Measurements from ENCODE around the gene TFCP2L1.
A peak's percentile ranks its signal among the peaks of the same experiment; 100 is the strongest.

The TFCP2L1 gene

DNA sequence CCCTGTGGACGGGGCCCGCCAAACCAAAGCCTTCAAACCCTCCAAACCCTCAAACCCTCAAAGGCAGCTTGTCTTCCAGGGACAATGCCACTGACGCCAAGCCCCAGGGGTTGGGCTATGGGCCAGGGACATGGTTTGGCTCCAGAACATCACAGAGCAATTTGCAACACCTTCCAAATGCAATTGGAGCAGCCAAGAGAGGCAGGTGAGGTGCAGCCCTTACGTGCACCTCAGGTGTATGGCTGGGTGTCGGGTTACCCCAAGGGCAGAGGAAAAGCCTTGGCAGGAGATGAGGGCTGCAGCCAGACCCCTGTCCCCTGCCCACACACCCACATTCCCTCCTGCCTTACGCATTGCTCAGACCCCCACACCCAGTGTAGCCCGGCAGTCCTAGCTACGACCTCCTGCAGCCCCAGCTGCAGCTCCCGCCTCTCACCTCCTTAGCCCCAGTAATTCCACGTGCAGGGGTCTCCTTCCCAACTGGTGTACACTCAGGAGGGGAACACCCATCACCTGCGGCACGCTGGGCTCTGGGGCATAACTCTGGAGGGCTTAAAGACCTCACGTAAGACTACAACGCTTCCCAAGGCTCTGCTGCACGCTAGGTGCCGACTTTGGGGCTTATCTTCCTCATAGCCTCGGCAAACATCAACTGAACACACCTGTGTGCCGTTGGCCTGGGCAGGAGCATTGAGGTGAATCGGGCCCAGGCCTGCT lies 88.7 kb downstream of the TFCP2L1 start:
- TF ChIP-seq, protein P1, sequence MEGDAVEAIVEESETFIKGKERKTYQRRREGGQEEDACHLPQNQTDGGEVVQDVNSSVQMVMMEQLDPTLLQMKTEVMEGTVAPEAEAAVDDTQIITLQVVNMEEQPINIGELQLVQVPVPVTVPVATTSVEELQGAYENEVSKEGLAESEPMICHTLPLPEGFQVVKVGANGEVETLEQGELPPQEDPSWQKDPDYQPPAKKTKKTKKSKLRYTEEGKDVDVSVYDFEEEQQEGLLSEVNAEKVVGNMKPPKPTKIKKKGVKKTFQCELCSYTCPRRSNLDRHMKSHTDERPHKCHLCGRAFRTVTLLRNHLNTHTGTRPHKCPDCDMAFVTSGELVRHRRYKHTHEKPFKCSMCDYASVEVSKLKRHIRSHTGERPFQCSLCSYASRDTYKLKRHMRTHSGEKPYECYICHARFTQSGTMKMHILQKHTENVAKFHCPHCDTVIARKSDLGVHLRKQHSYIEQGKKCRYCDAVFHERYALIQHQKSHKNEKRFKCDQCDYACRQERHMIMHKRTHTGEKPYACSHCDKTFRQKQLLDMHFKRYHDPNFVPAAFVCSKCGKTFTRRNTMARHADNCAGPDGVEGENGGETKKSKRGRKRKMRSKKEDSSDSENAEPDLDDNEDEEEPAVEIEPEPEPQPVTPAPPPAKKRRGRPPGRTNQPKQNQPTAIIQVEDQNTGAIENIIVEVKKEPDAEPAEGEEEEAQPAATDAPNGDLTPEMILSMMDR (IDR thresholded peaks at IDR 0.05), result no peak
- no peak for DNase-seq
- Histone ChIP-seq H3K36me3 (no peaks in the 10 kb centered on the region), H3K27me3 (no peaks in the 10 kb centered on the region), H3K4me1 (peaks cover 0 to 28% (median 20%) of the 10 kb centered on the region in 4 donors), H3K27ac (peak overlapping the region; percentile 84), H3K4me3 (no peak overlapping the region), H3K9me3 (no peaks in the 10 kb centered on the region)
- intact Hi-C loops (cut with DNase I; ENCODE audit: low total_unique reads), result no loop called here

DNA sequence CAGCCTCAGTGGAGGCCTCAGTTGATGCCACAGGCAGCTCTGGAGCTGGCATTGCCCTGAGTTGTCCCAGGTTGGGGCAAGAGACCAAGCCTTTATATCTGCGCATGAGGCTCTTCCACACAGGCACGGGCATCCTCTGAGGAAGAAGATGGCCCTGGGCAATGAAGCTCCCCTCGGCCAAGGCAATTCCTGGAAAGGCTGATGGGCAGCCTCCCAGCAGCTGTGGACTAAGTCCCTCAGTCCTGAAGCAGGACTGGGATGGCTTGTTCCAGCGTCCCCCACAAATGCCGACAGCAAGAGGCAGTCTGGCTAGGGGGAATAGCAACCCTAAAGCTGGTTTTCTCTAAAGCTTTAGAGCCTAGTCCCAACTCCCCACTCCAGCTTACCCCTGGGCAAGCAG lies 90.0 kb downstream of the TFCP2L1 start:
- no peak overlapping the region for H3K27ac ChIP-seq
- TF ChIP-seq, protein P1 (IDR thresholded peaks at IDR 0.05), result no peak
- H3K4me3 ChIP-seq, result no peak overlapping the region
- no peaks in the 10 kb centered on the region for H3K27me3 ChIP-seq
- no peaks in the 10 kb centered on the region for H3K9me3 ChIP-seq
- peaks cover 0 to 28% (median 20%) of the 10 kb centered on the region in 4 donors for H3K4me1 ChIP-seq
- intact Hi-C loops (cut with DNase I; ENCODE audit: low total_unique reads), result no loop called here
- no peaks in the 10 kb centered on the region for H3K36me3 ChIP-seq
- no peak for DNase-seq

DNA sequence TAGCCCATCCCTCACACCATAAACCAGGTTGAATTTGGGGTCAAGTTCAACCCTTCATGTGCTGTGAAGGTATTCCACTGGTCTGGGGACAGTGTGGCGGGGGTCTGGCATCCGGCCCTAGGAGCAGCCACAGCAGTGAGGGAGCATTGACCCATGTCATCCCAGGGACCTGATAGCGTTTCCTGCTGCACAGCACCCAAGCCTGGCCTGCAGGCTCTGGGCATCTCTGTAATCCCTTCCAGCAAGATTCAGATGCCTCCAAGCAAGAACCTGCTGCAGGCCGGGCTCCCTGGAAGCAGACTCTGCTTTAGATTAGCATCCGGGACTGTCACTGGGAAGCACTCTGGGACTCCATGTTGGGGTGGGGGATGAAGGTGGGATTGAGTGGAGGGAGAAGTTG lies 90.4 kb downstream of the TFCP2L1 start:
- Histone ChIP-seq H3K27ac (no peak overlapping the region), H3K9me3 (no peaks in the 10 kb centered on the region), H3K27me3 (no peaks in the 10 kb centered on the region), H3K36me3 (no peaks in the 10 kb centered on the region), H3K4me1 (peaks cover 0 to 28% (median 20%) of the 10 kb centered on the region in 4 donors), H3K4me3 (no peak overlapping the region)
- no peak for DNase-seq
- TF ChIP-seq, protein P1 (IDR thresholded peaks at IDR 0.05), result no peak
- intact Hi-C loops (cut with DNase I; ENCODE audit: low total_unique reads), result no loop called here

DNA sequence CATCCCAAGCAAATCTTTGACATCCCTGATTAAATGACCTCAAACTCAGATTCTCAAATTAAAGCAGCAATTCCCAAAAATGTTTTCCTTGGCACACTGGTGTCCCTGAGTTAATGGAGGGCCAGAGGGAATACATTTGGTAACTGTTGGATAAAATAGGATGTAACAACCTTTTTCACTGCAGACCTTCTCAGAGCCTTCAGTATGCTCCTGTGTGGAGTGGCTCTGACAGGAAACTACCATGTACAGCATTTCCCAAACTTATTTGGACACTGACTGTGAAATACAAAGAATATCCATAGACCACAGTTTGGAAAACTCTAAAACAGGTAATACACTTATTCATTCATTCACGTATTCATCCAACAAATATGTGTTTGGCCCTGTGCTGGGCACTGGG lies 91.8 kb downstream of the TFCP2L1 start:
- Histone ChIP-seq H3K9me3 (no peaks in the 10 kb centered on the region), H3K4me1 (peaks cover 0 to 25% (median 17%) of the 10 kb centered on the region in 4 donors), H3K27me3 (no peaks in the 10 kb centered on the region), H3K27ac (no peak overlapping the region), H3K36me3 (no peaks in the 10 kb centered on the region), H3K4me3 (no peak overlapping the region)
- TF ChIP-seq, protein P1 (IDR thresholded peaks at IDR 0.05), result no peak
- intact Hi-C loops (cut with DNase I; ENCODE audit: low total_unique reads), result no loop called here
- peak in 1 of 2 donors; percentile 9 for DNase-seq

DNA sequence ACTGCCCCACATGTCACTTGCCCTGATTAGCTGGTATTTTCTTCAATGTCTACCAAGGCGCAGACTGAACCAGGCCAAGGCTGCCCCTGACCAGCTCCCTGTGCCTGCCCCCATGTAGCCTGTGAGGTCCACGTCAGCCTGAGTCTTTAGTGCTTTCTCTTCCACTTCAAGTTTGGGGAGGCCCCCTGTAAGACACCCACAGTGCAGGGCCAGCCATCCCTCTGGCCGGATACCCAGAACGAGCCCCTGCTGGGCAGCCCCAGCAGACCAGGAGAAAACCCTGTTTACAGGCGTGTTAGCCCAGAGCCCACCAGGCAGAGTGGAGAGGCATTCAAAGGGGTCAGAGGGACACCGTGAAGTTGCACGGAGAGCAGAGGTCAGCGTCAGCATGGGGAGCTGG lies 92.4 kb downstream of the TFCP2L1 start:
- peaks cover 0 to 19% (median 11%) of the 10 kb centered on the region in 4 donors for H3K4me1 ChIP-seq
- no peaks in the 10 kb centered on the region for H3K9me3 ChIP-seq
- TF ChIP-seq, protein P1 (IDR thresholded peaks at IDR 0.05), result no peak
- H3K4me3 ChIP-seq, result no peak overlapping the region
- H3K27me3 ChIP-seq, result no peaks in the 10 kb centered on the region
- peak in 1 of 2 donors; percentile 53 for DNase-seq
- no peak overlapping the region for H3K27ac ChIP-seq
- H3K36me3 ChIP-seq, result no peaks in the 10 kb centered on the region
- intact Hi-C loops (cut with DNase I; ENCODE audit: low total_unique reads), result no loop called here

Data from tibial artery (tissue), 4 donors.